ENCODE measurements around the gene GALNT15.

Gene GALNT15

DNA sequence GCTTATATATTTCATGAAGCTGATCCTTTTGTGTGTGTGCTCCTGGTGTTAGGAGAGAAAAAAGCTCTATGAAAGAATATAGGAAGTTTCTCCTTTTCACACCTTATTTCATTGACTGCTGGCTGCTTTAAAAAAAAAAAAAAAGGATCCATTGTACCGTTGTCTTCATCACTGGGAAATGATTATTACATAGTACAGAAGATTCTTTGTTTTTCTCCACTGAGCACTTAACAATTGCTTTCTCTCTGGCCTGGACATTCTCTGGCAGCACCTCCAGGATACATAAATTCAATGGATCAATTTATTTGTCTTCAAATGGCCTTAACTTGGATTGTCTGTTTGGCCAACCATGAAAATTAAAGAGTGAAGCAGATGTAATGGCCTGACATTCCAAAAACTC is 53.1 kb downstream of the GALNT15 start:
- DNase-seq (ENCODE audit: low read depth): no peak

- DNase-seq (ENCODE audit: low read depth): no peak
Measured at GRCh38 chr3:16229681-16230080, 55.2 kb downstream of the GALNT15 start.

DNA sequence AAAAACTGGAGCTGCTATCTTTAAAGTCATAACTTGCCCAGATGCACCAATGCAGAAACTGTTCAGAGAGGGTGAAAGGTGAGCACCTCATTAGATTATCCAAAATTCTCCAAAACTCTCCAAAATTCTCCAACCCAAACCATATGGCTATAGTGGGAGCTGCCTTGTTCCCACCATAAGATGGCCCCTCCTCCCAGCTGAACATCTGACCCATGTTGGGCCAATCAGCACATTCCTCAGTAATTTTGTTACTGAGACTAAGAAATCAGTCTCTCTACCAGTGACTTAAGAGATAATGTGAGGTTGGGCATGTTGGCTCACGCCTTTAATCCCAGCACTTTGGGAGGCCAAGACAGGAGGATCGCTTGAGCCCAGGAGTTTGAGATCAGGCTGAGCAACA is 57.5 kb downstream of the GALNT15 start:
- no peak for DNase-seq (ENCODE audit: low read depth)

DNA sequence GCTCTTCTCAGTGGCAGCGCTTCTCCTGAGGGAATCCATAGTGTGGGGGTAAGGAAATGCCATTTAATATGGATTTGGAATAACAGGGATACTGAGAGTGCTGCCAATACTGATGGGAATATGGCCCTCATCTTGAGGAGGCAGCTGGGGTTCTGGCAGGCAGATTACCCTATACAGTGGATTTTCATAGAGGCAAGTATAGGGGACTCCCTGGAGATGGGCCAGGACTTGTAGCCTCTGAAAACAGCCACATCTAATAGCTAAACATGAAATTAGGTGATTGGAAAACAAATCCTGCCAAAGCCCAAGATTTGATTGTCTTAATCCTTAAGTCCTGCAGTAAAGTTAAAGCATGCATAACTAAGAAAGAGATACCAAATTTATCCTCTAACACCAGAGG is 59.3 kb downstream of the GALNT15 start:
- DNase-seq (ENCODE audit: low read depth): no peak

- DNase-seq (ENCODE audit: low read depth): no peak
Measured at GRCh38 chr3:16234281-16234680, 59.8 kb downstream of the GALNT15 start.

GRCh38 chr3:16236030-16236639 is 61.7 kb downstream of the GALNT15 start:
- DNase-seq (ENCODE audit: low read depth): no peak

- DNase-seq (ENCODE audit: low read depth): no peak
Measured at GRCh38 chr3:16236856-16237393, 62.4 kb downstream of the GALNT15 start.

GRCh38 chr3:16239086-16239770 is 64.7 kb downstream of the GALNT15 start:
- DNase-seq (ENCODE audit: low read depth): no peak

GRCh38 chr3:16239780-16240179 is 65.3 kb downstream of the GALNT15 start:
- DNase-seq (ENCODE audit: low read depth): no peak

GRCh38 chr3:16240229-16241023 is 65.9 kb downstream of the GALNT15 start:
- DNase-seq (ENCODE audit: low read depth): no peak

DNA sequence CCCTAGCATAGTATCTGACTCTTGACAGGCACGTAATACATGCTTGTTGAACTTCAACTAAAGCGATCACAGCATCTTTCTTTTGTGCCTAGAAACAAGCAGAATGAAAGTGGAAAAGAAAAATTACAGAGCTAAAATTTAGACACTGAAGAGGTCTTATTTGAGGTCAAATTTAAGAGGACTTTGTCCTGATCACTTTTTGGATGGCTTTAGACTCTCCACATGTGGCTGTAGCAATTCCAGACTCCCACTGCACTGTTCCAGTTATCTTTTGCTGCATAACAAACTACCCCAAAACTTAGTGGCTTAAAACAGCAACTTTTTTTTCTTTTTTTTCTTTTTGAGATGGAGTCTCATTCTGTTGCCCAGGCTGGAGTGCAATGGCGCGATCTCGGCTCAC is 66.7 kb downstream of the GALNT15 start:
- DNase-seq (ENCODE audit: low read depth): no peak

- DNase-seq (ENCODE audit: low read depth): no peak
Measured at GRCh38 chr3:16242177-16242576, 67.7 kb downstream of the GALNT15 start.

DNA sequence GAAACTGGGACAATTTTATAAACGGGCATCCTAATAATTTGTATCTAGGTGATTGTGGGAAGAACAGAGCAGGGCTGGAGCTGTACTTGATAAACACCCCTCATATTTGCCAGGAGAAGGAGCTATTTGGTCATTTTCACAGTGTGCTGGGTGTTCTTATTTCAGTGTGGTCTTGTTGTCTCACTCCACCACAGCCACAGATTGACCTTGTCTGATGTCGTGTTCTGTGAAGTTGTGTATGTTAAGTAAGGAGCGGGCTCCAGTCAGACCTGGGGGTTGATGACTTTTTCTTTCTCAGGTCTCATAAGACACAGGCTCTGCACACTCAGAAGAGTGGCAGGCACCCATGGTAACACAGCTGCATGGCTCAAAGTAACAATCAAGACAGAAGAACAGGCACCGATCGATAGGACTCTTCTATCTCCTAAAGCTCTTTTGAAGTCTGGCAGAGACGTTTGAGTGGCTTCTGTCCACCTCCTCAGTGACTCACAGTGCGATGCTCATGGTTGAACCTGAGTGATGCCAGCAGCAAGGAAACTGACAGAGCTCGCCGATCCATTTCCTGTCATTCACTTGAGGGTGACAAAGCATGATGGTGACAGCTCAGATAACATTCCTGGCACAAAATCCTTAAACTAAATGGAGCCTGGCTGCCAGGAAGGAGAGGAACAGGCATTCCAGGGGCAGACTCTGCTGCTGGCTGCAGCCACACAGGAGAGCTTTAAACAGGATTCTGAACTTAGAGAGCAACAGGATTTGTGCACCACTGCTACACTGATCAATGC is 69.4 kb downstream of the GALNT15 start:
- no peak for DNase-seq (ENCODE audit: low read depth)

DNA sequence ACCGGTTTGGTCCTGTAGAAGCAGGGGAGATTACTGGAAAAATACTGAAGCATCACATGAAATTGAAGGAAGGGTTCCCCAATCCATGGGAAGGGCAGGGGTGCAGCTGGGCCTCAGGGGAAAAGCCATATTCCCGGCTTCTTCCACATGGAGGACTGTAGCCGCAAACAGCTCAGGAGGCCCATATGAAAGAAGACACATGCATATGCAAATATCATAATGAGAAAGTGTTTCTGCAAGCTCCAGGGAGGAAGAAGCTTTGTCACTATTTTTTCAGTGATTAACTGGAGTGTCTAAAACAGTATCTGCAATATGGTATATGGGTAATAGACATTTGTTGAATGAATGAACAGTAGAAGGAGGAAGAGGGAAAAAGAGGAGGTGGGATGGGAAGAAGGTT is 71.1 kb downstream of the GALNT15 start:
- no peak for DNase-seq (ENCODE audit: low read depth)

DNA sequence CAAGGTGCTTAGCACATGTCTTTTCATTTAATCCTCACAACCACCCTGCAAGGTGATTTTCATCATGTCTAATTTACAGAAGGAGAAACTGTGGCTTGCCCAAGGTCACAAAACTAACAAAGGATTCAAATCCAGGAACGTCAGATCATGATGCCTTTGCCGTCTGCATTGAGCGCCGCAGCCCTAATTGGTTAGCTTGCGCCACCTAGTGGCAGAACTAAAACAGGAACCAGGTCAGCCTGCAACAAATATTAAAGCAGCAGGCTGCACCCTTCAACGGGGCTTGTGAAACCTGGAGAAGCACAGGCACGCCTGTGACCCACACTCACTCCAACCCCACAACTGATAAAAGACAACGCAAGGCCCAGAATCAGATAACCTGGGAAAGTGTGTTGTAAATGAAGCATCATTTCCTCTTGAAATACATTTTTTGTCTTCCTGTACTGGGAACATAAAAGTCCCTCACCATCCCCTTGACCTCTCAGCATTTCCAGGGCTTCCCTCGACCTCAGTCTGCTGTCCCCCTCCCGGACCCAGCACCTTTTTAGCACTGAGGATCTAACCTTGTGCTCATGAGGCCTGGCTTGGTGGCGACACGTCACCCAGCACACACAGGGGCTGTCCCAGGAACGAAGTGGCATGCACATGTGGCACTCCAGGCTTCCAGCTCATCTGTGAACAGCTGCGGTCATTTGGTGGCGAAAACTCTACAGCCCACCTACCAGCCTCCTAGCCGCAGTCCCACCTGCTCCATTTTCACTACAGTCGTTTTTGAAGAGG is 73.0 kb downstream of the GALNT15 start:
- DNase-seq (ENCODE audit: low read depth): peak; percentile 68

- DNase-seq (ENCODE audit: low read depth): no peak
Measured at GRCh38 chr3:16248556-16248955, 74.1 kb downstream of the GALNT15 start.

DNA sequence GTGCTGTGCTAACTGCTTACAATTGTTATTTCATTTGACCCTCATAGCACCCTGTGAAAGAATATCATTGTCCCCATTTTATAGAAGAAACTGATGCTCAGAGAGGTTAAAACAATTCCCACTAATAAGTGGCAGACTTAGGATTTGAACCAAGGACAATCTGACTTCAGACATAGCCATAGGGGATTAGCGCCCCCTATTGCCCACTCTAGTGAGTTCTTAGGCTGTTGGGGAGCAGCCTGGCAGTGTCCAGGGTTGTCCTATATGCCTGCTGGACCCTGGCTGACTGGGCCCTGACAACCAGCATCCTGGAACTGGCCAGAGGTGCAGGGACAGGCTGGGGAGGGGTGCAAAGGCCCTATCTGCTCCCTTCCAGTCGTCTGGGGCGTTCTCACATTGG is 74.9 kb downstream of the GALNT15 start:
- DNase-seq (ENCODE audit: low read depth): no peak

GRCh38 chr3:16249886-16250285 is 75.4 kb downstream of the GALNT15 start:
- no peak for DNase-seq (ENCODE audit: low read depth)

DNA sequence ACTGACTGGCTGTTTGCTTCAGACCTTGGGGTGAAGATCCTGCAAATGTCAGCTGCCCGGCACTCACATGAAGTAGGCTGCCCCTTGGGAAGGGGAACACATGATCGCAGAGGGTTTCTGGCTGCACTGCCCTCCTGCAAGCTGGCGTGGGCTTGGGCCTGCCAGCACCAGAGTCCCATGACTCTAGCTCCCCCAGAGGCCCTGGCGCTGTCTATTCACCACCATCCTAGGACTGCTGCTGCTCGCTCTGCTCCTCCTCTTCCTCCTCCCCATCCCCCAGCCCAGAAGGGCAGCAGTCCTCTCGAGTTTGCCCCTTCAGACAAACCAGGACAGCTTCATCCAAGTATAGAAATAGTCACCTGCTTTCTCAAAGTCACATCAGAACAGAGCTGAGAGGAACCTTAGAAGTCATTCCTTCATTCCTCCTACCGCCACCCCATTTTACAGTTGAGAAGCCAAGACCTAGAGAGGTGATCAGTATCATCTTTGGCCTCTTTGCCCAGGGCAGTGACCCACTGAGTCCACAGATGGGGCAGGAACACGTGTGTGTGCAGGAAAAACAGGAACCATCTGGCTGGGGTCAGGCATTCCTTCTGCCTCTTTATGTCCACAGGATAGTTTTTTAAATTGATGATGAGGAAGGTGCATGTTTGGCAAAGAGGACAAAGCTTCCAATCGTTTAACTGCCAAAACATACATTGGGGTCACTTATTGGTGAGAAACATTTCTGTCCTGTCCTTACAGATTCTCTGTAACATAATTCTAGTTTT is 77.0 kb downstream of the GALNT15 start:
- no peak for DNase-seq (ENCODE audit: low read depth)

DNA sequence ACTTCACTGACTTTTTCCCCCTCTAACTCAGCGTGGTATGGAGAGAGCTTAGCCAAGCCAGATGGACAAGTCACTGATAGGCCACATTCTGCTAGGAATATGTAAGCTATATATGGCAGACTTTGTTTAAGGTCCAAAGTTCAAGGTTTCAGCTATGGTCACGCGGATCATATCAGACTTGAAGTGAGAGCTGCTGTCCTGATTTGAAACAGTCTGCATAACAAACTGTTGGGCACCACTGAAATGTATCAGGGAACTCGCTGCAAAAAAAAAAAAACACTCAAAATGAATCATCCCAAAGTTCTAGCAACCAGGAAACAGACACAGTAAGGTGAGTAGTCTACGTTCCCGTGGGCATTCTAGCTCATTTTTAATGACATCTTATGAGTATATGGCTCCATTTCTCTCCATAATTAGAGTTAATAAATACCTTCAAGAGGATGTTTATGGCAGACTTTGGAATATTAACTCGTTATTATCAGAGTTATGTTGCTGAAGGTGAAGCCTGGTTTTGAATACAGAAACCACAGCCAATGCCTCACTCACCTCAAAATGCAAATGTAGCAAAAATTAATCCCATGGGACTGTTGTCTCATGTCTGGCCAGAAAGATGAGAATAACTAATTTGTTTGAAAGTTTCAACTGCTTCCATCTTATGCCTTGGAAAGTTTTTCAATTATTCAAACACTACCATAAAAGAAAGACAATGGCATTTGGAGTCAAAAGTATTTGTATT is 77.9 kb downstream of the GALNT15 start:
- DNase-seq (ENCODE audit: low read depth): no peak

All from T follicular helper cell (primary cell).